PC-9 (cell line): ENCODE data around the gene RYR3.

ENCODE experiments used
- CTCF ChIP-seq: fragments of 200-600 bp; sonication (generic); conservative IDR thresholded peaks from 2 replicates; pipeline ENCODE4 v1.6.1; 2017; ENCODE audit warnings: mixed run types, antibody characterized with exemption, mild to moderate bottlenecking, moderate library complexity
- EZH2 ChIP-seq: fragments of 200-600 bp; sonication (generic); IDR thresholded peaks from 2 replicates; pipeline ENCODE4 v1.8.0; 2017; ENCODE audit warnings: antibody characterized with exemption, low read depth

- no peak for TF ChIP-seq EZH2
- no peak for TF ChIP-seq CTCF
Measured at GRCh38 chr15:33865416-33865815, 554.6 kb downstream of the RYR3 start.
